Caco-2 (cell line): Measurements from ENCODE around the gene GRID1. TPM values are rescaled to one million over a fixed set of nuclear protein-coding genes. Genes with fewer than 3 reads are reported as not detected.

Experiments used
- BruUV-seq: library from RNA; stranded (reverse); fragments of 400-500 nt; replicated peaks from 2 replicates; lab custom pipeline; 2021; lab: Mats Ljungman, UMichigan
- CTCF ChIA-PET: fragments of 300-600 bp; sonication (Branson Sonifier 250); formaldehyde crosslinking; loops from one replicate; lab custom pipeline; 2022; ENCODE audit warnings: antibody characterized with exemption; lab: Charles Lee
- POLR2A ChIA-PET: fragments of 300-600 bp; sonication (Branson Sonifier 250); formaldehyde crosslinking; loops from one replicate; lab custom pipeline; 2022; ENCODE audit warnings: antibody characterized with exemption; lab: Charles Lee
- DNase-seq, 2 experiments: peaks; one replicate each; pipeline versions ENCODE4 v3.0.0 to v3.0.0-alpha.2; 2020 to 2022
- H3K27me3 ChIP-seq: replicated peaks from 2 replicates; pipeline ENCODE4 v1.6.0; 2011; ENCODE audit warnings: low read length; ENCODE audit not compliant: control insufficient read depth, insufficient read depth
- H3K36me3 ChIP-seq: 2 replicates; pipeline ENCODE4 v1.5.1; 2011; ENCODE audit warnings: low read length; ENCODE audit not compliant: control insufficient read depth, insufficient read depth
- H3K4me1 ChIP-seq: fragments of 250-450 bp; sonication (Bioruptor Pico); 2 replicates; pipeline ENCODE4 v1.5.1; 2020; ENCODE audit warnings: mild to moderate bottlenecking
- H3K4me3 ChIP-seq: 2 replicates; pipeline ENCODE4 v1.5.1; 2011; ENCODE audit warnings: low read depth, mild to moderate bottlenecking, control low read depth, low read length
- H3K9me3 ChIP-seq: fragments of 250-450 bp; sonication (Bioruptor Pico); 2 replicates; pipeline ENCODE4 v1.5.1; 2020; ENCODE audit warnings: mild to moderate bottlenecking, moderate library complexity
- H3K27ac Mint-ChIP-seq: one replicate; pipeline ENCODE4 v1.8.0; 2022; ENCODE audit warnings: mixed read lengths; ENCODE audit not compliant: unreplicated experiment
- H3K27me3 Mint-ChIP-seq: one replicate; pipeline ENCODE4 v1.8.0; 2022; ENCODE audit warnings: mixed read lengths; ENCODE audit not compliant: insufficient read depth, unreplicated experiment
- H3K36me3 Mint-ChIP-seq: one replicate; pipeline ENCODE4 v1.8.0; 2022; ENCODE audit warnings: mild to moderate bottlenecking, mixed read lengths; ENCODE audit not compliant: insufficient read depth, unreplicated experiment
- H3K4me1 Mint-ChIP-seq: one replicate; pipeline ENCODE4 v1.8.0; 2022; ENCODE audit warnings: low read depth, mixed read lengths; ENCODE audit not compliant: unreplicated experiment
- H3K4me3 Mint-ChIP-seq: one replicate; pipeline ENCODE4 v1.8.0; 2022; ENCODE audit warnings: mild to moderate bottlenecking, moderate library complexity, mixed read lengths; ENCODE audit not compliant: unreplicated experiment
- H3K9me3 Mint-ChIP-seq: one replicate; pipeline ENCODE4 v1.8.0; 2022; ENCODE audit warnings: mixed read lengths; ENCODE audit not compliant: unreplicated experiment
- CTCF ChIP-seq, 2 experiments: fragments of 200-600 bp in 1 of 2; IDR thresholded peaks; 1 replicate in 1 of 2; 2 replicates in 1 of 2; pipeline versions ENCODE4 v1.5.1 to v1.8.0; 2011 to 2022; ENCODE audit warnings: antibody characterized with exemption in 1 of 2, control low read depth in 1 of 2, inconsistent platforms in 1 of 2, low read depth in 1 of 2, low read length in 1 of 2, mild to moderate bottlenecking in 1 of 2, moderate library complexity in 1 of 2; ENCODE audit not compliant: insufficient read depth in 1 of 2, severe bottlenecking in 1 of 2, unreplicated experiment in 1 of 2
- intact Hi-C: fragments of 100-400 bp; cut with micrococcal nuclease; formaldehyde crosslinking; loops from one replicate; pipeline ENCODE4 v1.10.0; 2022; ENCODE audit not compliant: unreplicated experiment
- total RNA-seq: library from RNA; stranded (reverse); gene quantifications from 2 replicates; pipeline ENCODE4 v1.2.3, GENCODE V29; 2022

The GRID1 gene
- total RNA-seq, 1 experiment from 2014 or later, result 8.0 TPM

GRCh38 chr10:86130041-86130440 lies 236.6 kb downstream of the GRID1 start:
- H3K4me1 ChIP-seq, result no peaks in the 10 kb centered on the region
- Mint-ChIP-seq H3K9me3 (no peaks in the 10 kb centered on the region), H3K27ac (no peak overlapping the region), H3K4me3 (no peak overlapping the region), H3K4me1 (peaks cover 7% of the 10 kb centered on the region), H3K36me3 (no peaks in the 10 kb centered on the region), H3K27me3 (peaks cover 6% of the 10 kb centered on the region)
- H3K36me3 ChIP-seq, result no peaks in the 10 kb centered on the region
- intact Hi-C loops, result no loop called here
- ChIA-PET CTCF (no interaction called here), POLR2A (no interaction called here)
- no peak for TF ChIP-seq CTCF (IDR thresholded peaks at IDR 0.05; ENCODE audit: insufficient read depth in 1 of 2, low read depth in 1 of 2, low read length in 1 of 2, severe bottlenecking in 1 of 2, unreplicated experiment in 1 of 2)
- no peaks in the 10 kb centered on the region for H3K9me3 ChIP-seq
- H3K4me3 ChIP-seq, result no peak overlapping the region
- H3K27me3 ChIP-seq, result no peaks in the 10 kb centered on the region
- no TSS peak for BruUV-seq
- no peak for DNase-seq

DNA sequence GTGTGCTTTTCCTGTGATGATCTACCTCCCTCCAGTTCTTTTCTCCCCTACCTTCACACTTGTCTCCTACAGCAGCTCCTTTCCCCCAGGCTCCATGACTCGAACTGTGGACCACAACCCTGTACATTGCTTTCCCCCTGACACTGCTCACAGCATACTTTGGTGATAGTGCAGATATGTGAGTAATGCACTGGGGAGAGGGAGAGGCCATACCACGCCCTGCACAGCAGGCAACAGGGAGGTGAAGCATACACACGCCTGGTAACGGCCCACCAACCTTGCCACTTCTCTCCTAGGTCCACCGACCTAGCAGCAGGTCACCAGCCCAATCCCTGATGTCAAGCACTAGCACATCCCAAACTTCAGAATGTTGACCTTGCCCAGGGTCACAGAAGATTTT lies 238.2 kb downstream of the GRID1 start:
- no TSS peak for BruUV-seq
- no peak overlapping the region for H3K27ac Mint-ChIP-seq
- H3K27me3 ChIP-seq, result no peaks in the 10 kb centered on the region
- CTCF ChIA-PET, result no interaction called here
- no peaks in the 10 kb centered on the region for H3K9me3 ChIP-seq
- H3K9me3 Mint-ChIP-seq, result no peaks in the 10 kb centered on the region
- H3K27me3 Mint-ChIP-seq, result peaks cover 10% of the 10 kb centered on the region
- H3K4me1 Mint-ChIP-seq, result peaks cover 7% of the 10 kb centered on the region
- H3K36me3 Mint-ChIP-seq, result no peaks in the 10 kb centered on the region
- no peak for DNase-seq
- no peak for TF ChIP-seq CTCF (IDR thresholded peaks at IDR 0.05; ENCODE audit: insufficient read depth in 1 of 2, low read depth in 1 of 2, low read length in 1 of 2, severe bottlenecking in 1 of 2, unreplicated experiment in 1 of 2)
- H3K4me3 ChIP-seq, result no peak overlapping the region
- H3K36me3 ChIP-seq, result no peaks in the 10 kb centered on the region
- no peak overlapping the region for H3K4me3 Mint-ChIP-seq
- POLR2A ChIA-PET, result no interaction called here
- intact Hi-C loops, result no loop called here
- H3K4me1 ChIP-seq, result no peaks in the 10 kb centered on the region

GRCh38 chr10:86127274-86127819 lies 239.2 kb downstream of the GRID1 start:
- no peaks in the 10 kb centered on the region for H3K36me3 ChIP-seq
- H3K4me1 Mint-ChIP-seq, result peaks cover 7% of the 10 kb centered on the region
- H3K36me3 Mint-ChIP-seq, result no peaks in the 10 kb centered on the region
- ChIA-PET CTCF (no interaction called here), POLR2A (no interaction called here)
- no peaks in the 10 kb centered on the region for H3K9me3 ChIP-seq
- no peak overlapping the region for H3K27ac Mint-ChIP-seq
- no peak for TF ChIP-seq CTCF (IDR thresholded peaks at IDR 0.05; ENCODE audit: insufficient read depth in 1 of 2, low read depth in 1 of 2, low read length in 1 of 2, severe bottlenecking in 1 of 2, unreplicated experiment in 1 of 2)
- H3K27me3 Mint-ChIP-seq, result peaks cover 10% of the 10 kb centered on the region
- no peaks in the 10 kb centered on the region for H3K27me3 ChIP-seq
- intact Hi-C loops, result no loop called here
- H3K4me3 Mint-ChIP-seq, result no peak overlapping the region
- no peaks in the 10 kb centered on the region for H3K9me3 Mint-ChIP-seq
- no TSS peak for BruUV-seq
- no peak overlapping the region for H3K4me3 ChIP-seq
- no peaks in the 10 kb centered on the region for H3K4me1 ChIP-seq
- DNase-seq, result no peak
